NCI-H2196 treated with DMSO at 0.1 percent for 48 hours (cell line): ENCODE results near the gene NUDCD3.
A peak's percentile ranks its signal among the peaks of the same experiment; 100 is the strongest.

Experiments used
- DNase-seq: peaks from one replicate; lab custom pipeline; 2025; ENCODE audit not compliant: unreplicated experiment; lab: John Stamatoyannopoulos, UW

NUDCD3 gene

GRCh38 chr7:44490351-44491200, at the start of gene NUDCD3:
Gene NUDCD3, minus strand, starts transcription at chr7:44490658. Its CDS starts 58 bp downstream, at chr7:44490600.
- DNase-seq, result peak; percentile 81

DNA sequence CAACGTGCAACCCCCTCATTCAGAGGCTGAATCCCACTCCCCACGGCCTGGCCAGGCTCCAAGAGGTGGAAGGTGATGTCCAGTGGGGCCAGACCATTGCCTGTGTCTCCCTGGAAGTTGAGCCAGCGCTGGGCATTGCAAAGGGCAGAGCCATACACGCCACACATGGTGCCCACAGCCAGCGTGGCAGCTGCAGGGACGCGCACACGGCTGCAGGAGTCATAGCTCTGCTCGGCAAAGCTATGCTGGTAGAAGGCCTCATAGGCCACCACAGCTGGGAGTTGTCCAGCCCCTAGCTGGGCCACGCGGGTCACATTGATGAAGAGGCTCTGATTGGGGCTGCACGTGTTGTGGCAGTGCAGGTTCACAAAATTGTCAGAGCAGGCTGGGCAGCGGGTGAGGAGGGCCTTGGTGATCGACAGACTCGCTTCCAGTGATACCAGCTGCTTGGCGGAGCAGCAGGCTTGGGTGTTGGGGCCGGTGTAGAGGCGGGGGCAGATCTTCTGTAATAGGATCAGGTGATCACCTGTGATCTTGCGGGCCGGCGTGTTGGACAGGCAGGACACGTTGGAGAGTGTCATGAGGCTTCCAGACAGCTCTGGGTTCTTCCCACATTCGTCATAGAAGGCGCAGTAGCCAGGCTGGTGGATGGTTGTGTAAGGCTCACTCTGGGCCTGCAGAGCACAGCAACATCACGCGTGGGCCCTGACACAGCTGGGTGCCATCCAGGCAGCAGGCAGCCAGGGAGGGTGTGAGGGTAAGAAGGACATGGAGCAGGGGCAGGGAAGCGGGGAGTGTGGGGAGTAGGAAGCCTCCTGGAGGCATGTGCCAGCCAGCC, 49.4 kb upstream of the NUDCD3 start:
- DNase-seq, result no peak

DNA sequence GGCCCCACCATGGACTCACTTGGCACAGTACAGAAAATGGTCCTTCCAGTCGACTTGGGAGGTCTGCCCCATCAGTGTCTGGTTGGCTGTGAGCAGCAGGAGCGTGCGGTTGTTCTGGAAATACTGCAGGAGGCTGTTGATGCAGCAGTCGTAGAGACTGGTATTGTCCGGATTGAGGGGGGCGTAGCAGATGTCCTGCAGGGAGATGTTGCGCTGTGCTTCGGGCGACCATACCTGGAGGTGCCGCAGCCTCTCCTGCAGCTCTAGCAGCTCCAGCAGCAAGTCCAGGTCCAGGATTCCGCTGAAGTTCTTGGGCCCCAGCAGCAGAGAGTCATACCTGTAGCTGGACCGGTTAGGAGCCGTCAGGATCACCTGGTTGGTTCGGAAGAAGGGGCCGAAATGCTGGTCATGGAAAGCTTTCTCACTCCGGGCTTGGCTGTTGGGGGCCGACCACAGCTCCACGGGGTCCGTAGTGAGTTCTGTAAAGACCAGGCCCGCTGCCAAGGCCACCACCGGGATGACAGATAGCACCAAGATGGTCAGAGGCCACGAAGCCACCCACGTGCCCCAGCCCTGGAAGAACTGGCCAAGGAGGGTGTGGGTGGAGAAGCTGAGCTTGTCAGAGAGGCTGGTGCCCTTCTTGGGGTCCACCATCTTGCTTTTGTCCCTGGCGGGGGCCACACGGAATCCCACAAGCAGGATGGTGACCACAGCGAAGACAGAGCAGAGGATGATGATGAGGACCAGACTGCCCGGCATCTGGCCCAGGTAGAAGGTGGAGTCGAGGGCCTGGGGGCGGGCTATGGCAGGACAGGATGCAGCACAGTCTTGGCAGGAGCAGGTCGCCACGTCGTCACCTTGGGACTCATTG, 48.6 kb upstream of the NUDCD3 start:
- no peak for DNase-seq

- DNase-seq, result no peak
Measured at GRCh38 chr7:44538093-44538797, 47.8 kb upstream of the NUDCD3 start.

DNA sequence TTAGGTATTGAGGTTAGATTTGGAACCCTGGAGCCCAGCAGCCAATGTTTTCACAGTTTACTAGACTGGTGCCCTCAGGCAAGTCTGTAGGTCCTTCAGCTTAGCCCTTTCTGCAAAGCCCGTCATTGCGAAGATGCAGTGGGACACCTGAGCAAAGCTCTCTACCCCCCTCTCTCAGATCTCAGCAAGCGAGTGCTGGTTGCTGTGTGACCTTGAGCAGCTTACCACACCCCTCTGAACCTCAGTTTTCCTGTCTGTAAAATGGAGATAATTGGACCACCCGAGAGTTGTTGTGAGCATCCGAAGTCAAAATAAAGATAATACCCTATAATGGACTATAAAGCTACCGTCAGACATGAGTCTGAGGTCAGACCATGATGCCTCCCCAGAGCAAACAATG, 47.0 kb upstream of the NUDCD3 start:
- no peak for DNase-seq

DNA sequence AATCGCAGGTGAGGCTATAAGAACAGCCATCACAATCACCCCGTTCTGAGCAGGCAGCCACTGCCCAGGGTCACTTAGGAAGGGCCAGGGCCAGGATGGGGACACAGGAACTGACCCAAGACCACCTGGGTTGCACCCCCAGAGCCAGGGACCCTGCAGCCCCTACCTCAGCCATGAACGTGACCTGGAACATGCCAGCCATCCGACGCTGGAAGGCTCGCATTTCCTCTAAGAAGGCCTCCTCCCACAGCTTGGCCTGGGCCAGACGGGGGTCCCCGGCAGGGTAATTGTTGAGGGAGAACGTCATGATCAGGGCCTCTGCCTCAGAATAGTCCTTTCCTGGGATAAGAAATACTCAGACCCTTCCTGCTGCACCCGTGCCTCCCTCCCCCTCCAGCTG, 45.6 kb upstream of the NUDCD3 start:
- DNase-seq, result no peak

- no peak for DNase-seq
Measured at GRCh38 chr7:44535348-44536064, 45.0 kb upstream of the NUDCD3 start.

- peak; percentile 21 for DNase-seq
Measured at GRCh38 chr7:44534501-44534900, 44.0 kb upstream of the NUDCD3 start.

GRCh38 chr7:44534087-44534486, 43.6 kb upstream of the NUDCD3 start:
- DNase-seq, result peak; percentile 46

GRCh38 chr7:44533301-44534055, 43.0 kb upstream of the NUDCD3 start:
- DNase-seq, result peak; percentile 46

- DNase-seq, result no peak
Measured at GRCh38 chr7:44531421-44532380, 41.2 kb upstream of the NUDCD3 start.

DNA sequence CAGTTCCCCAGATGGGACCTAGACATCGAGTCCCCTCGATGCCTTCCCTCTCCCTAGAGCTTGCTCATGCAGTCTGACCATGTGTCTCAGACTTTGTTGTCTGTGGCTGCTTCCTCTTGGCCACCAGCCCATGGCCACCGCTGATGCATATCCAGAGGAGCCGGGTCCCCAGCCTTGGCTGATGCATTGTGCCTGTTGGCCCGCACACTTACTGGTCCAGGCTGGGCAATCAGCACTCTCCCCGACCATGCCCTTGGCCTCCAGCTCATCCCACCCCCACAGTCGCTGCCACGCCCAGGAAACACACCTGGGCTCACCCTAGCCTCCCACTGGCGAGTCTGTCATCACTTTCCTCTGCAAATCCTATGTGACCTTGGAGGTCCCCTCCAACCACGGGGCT, 40.5 kb upstream of the NUDCD3 start:
- no peak for DNase-seq

- DNase-seq, result no peak
Measured at GRCh38 chr7:44524811-44525388, 34.4 kb upstream of the NUDCD3 start.

DNA sequence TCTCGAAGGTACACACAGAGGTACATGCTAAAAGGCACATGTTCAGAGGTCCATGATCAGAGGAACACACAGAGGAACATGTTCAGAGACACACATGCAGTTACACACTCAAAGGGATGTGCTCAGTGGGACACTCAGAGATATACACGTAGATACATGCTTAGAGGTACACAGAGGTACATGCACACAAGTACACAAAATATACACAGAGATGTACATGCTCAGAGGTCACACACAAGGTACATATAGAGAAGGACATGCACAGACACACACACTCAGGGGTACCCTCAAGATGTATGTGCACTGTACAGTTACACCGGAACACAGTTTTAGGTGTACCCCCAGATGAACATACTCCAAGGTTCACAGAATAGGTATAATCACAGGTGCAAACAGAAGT, 31.9 kb upstream of the NUDCD3 start:
- DNase-seq, result no peak

DNA sequence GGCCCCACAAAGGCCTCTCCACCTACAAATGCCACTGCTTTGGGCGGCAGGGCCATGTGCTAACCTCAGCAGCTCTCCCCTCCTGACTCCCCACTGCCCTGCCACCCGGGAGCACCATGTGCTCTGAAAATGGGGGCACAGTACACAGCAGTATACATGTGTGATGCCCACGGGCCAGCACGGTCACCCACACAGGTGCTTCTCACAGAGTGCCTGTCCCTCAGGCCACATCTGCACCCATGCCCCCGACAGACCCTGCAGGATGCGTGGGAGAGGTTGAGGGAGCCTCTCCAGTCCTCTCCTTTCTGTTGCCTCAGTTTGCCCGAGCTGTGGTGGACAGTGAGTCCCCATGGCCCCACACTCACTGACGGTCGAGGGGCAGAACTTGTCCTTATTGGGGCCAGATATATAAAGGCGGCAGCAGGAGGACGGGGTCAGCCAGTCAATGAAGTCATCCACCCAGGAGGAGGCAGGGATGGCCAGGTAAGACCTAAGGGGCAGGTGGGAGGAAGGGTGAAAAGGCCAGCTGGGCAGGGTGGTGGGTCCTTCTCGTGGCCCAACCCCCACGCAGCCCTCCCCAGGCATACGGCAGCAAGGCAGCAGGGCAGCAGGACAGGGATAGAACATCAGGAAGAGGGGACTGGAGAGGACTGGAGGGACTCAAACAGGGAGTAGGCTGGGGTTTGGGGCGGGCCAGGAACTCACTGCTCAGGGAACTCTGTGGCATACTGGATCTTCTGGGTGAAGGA, 31.1 kb upstream of the NUDCD3 start:
- DNase-seq, result no peak

GRCh38 chr7:44520574-44520973, 30.1 kb upstream of the NUDCD3 start:
- no peak for DNase-seq

DNA sequence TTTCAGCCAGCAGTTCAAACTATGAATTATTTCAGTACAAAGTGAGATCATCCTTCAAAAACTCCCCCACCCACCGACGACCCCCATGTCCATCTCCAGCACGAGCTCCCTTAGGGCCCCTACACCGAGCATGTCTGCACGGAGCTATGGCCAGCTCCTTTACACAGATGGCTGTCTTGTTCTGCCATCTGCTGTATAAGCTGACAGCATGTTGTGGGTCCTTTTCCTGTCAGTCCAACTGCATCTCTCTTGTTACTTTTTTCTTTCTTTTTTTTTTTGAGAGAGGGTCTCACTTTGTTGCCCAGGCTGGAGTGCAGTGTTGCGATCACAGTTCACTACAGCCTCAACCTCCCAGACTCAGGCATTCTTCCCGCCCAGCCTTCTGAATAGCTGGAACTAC, 29.1 kb upstream of the NUDCD3 start:
- no peak for DNase-seq
